NB4 (cell line): Measurements from ENCODE around the gene GALNT2.

Experiments used
- DNase-seq: peaks from one replicate; pipeline ENCODE4 v3.0.0; 2010; ENCODE audit warnings: low read depth
- H3K4me3 ChIP-seq: one replicate; pipeline ENCODE4 v1.5.1; 2011; ENCODE audit warnings: mild to moderate bottlenecking, low read depth, low read length, moderate library complexity
- CTCF ChIP-seq: IDR thresholded peaks from one replicate; pipeline ENCODE4 v1.5.1; 2012; ENCODE audit warnings: low read depth, low read length
- MYC ChIP-seq: IDR thresholded peaks from 2 replicates; pipeline ENCODE4 v1.6.1; 2011; ENCODE audit warnings: low read depth, low read length
- POLR2A ChIP-seq: IDR thresholded peaks from 2 replicates; pipeline ENCODE4 v1.6.1; 2011; ENCODE audit warnings: mild to moderate bottlenecking; ENCODE audit not compliant: insufficient read length; ENCODE audit errors: extremely low read depth
- TF ChIP-seq, protein P1 (sequence below): IDR thresholded peaks from 2 replicates; pipeline ENCODE4 v1.6.1; 2011; ENCODE audit warnings: low read depth, low read length

Gene GALNT2

GRCh38 chr1:230280906-230281413, 213.9 kb downstream of the GALNT2 start:
- no peak overlapping the region for H3K4me3 ChIP-seq
- TF ChIP-seq, protein P1, sequence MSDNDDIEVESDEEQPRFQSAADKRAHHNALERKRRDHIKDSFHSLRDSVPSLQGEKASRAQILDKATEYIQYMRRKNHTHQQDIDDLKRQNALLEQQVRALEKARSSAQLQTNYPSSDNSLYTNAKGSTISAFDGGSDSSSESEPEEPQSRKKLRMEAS, result no peak
- TF ChIP-seq MYC (no peak), CTCF (no peak), POLR2A (no peak)
- no peak for DNase-seq

- H3K4me3 ChIP-seq, result no peak overlapping the region
- DNase-seq, result no peak
- TF ChIP-seq, protein P1, result no peak
- no peak for TF ChIP-seq CTCF
- no peak for TF ChIP-seq POLR2A
- no peak for TF ChIP-seq MYC
Observed at GRCh38 chr1:230281556-230281955, 214.5 kb downstream of the GALNT2 start.

DNA sequence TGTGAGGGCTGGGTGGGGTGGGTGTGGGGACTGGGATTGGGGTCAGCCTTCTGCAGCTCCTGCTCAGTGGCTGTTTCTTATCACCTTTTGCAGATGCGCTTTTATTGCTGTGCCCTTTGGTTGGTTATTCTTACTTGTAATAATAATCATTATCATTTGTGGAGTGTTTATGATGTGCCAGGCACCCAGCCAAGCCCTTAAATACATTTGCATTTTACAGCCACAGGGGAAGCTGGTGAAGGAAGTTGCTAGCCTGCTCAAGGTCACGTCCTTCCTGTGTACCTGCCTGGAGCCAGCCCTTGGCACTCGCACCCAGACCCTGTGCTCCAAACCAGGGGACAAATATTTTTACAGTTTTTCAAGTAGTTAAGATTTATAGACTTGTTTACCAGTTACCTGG, 215.1 kb downstream of the GALNT2 start:
- no peak overlapping the region for H3K4me3 ChIP-seq
- no peak for TF ChIP-seq CTCF
- TF ChIP-seq POLR2A, result no peak
- TF ChIP-seq, protein P1, result no peak
- no peak for TF ChIP-seq MYC
- DNase-seq, result no peak

- no peak overlapping the region for H3K4me3 ChIP-seq
- TF ChIP-seq, protein P1, result no peak
- TF ChIP-seq MYC (no peak), POLR2A (no peak), CTCF (no peak)
- no peak for DNase-seq
Observed at GRCh38 chr1:230283678-230284077, 216.6 kb downstream of the GALNT2 start.

- DNase-seq, result no peak
- H3K4me3 ChIP-seq, result no peak overlapping the region
- TF ChIP-seq POLR2A (no peak), CTCF (no peak), MYC (no peak)
- TF ChIP-seq, protein P1, result no peak
Observed at GRCh38 chr1:230284891-230285290, 217.9 kb downstream of the GALNT2 start.
